Measurements from ENCODE around the gene CRTC1.

DNA sequence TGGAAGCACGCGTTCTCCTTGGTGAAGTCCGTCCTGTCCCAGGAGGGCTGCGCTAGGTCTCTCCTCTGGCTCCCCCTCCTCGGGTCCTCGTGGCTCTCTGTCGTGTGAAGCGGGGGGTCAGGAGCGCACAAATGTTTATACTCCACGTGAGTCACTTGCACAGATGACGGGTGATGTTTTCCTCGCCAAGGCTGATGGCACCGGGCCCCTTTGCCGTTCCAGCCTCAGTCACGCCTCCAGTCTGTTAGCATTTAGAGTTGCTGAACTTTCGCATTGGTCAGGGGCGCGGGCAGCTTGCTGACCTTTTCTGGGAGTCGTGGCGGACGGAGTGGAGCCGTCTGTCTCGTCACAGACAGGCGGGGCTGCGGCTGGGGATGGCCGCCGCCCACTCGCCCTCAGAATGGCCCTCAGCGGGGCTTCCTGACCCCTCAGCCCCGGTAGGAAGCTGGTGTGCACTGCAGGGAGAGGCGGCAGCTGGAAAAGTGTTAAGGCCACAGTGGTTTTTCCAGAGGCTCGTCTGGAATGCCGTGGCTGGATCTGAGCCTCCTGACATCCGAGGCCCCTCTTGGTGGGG, 32.9 kb upstream of the CRTC1 start:
- TF ChIP-seq, protein P1, sequence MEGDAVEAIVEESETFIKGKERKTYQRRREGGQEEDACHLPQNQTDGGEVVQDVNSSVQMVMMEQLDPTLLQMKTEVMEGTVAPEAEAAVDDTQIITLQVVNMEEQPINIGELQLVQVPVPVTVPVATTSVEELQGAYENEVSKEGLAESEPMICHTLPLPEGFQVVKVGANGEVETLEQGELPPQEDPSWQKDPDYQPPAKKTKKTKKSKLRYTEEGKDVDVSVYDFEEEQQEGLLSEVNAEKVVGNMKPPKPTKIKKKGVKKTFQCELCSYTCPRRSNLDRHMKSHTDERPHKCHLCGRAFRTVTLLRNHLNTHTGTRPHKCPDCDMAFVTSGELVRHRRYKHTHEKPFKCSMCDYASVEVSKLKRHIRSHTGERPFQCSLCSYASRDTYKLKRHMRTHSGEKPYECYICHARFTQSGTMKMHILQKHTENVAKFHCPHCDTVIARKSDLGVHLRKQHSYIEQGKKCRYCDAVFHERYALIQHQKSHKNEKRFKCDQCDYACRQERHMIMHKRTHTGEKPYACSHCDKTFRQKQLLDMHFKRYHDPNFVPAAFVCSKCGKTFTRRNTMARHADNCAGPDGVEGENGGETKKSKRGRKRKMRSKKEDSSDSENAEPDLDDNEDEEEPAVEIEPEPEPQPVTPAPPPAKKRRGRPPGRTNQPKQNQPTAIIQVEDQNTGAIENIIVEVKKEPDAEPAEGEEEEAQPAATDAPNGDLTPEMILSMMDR (IDR thresholded peaks at IDR 0.05 in 4 of 5, conservative IDR thresholded peaks at IDR 0.05 in 1 of 5), result no peak
- TF ChIP-seq POLR2A (IDR thresholded peaks at IDR 0.05), result peak; percentile 17 to 41
